Astrocyte (in vitro differentiated cells and primary cell): ENCODE results near the gene VPS37B.

ENCODE experiments used
- CTCF ChIP-seq: IDR thresholded peaks from 2 replicates; pipeline ENCODE4 v1.5.1; 2011; ENCODE audit warnings: low read depth, mild to moderate bottlenecking, inconsistent platforms, low read length, moderate library complexity; ENCODE audit not compliant: insufficient read depth
- EZH2 ChIP-seq: IDR thresholded peaks from 2 replicates; pipeline ENCODE4 v1.6.1; 2012; ENCODE audit warnings: mild to moderate bottlenecking, low read length, inconsistent platforms; ENCODE audit not compliant: insufficient read depth

DNA sequence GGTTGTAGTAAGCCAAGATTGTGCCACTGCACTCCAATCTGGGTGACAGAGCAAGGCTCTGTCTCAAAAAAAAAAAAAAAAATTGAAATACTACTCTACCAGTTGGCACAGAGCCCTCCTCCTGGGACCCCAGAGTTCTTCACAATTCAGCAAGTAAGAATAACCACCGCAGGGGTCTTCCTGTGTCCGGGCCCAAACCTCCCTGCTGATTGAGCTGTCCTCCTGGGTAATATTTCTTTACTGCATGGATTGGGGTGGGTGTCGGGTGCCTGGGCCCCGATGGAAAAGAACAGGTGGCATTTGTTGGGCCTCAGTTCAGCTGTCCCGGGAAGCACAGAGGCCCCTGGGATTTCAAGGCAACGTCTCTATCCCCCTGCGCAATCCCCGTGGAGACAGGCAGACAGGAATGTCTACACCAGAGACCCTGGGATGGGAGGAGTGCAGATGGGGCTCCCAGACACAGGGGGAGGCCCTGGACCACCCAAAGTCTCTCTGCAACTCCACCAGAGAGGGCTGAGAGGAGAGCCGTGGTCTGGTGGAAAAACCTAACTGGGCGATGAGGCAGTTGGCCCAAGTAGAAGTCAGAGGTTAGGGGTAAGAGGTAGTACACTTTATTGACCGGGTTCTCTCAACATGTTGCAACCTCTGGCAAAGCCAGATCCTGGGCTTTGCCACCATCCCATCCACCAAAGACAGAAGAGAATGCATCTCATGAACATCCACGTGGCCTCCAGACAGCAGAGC lies 32.7 kb upstream of the VPS37B start:
- TF ChIP-seq EZH2 (no peak), CTCF (no peak)
